Stimulated activated CD8-positive, alpha-beta memory T cell treated with anti-CD3 and anti-CD28 coated beads, Interleukin-7, amount 100 ng/mL, for 4 hours (primary cell): ENCODE measurements around the gene SLC38A3.
A peak's percentile ranks its signal among the peaks of the same experiment; 100 is the strongest.
"Not testable (repeated sequence)": the region's sequence is repeated elsewhere in the genome, so short reads cannot be mapped to it uniquely, and the experiment has no call there.

Experiments used
- DNase-seq, 2 donors: peaks; one replicate each; pipeline ENCODE4 v3.0.0-alpha.2; 2020; ENCODE audit warnings: low read depth in 2 of 2

Gene SLC38A3

GRCh38 chr3:50249457-50249856, 44.4 kb downstream of the SLC38A3 start:
- no peak for DNase-seq

GRCh38 chr3:50250514-50250913, 45.4 kb downstream of the SLC38A3 start:
- DNase-seq = no peak

GRCh38 chr3:50251220-50251619, 46.1 kb downstream of the SLC38A3 start:
- DNase-seq = peak; percentile 39 to 52

GRCh38 chr3:50254577-50255250, 49.6 kb downstream of the SLC38A3 start:
- DNase-seq = no peak

GRCh38 chr3:50255251-50255615, 50.2 kb downstream of the SLC38A3 start:
- no peak for DNase-seq

GRCh38 chr3:50256978-50257890, 52.2 kb downstream of the SLC38A3 start:
- DNase-seq = no peak

GRCh38 chr3:50258029-50258680, 53.1 kb downstream of the SLC38A3 start:
- DNase-seq = no peak

GRCh38 chr3:50258979-50259378, 53.9 kb downstream of the SLC38A3 start:
- no peak for DNase-seq

GRCh38 chr3:50259432-50260026, 54.5 kb downstream of the SLC38A3 start:
- DNase-seq = no peak

GRCh38 chr3:50260027-50260941, 55.2 kb downstream of the SLC38A3 start:
- peak; percentile 44 to 76 for DNase-seq

GRCh38 chr3:50260942-50261441, 55.9 kb downstream of the SLC38A3 start:
- no peak for DNase-seq

GRCh38 chr3:50261505-50261904, 56.4 kb downstream of the SLC38A3 start:
- no peak for DNase-seq

- not testable (repeated sequence) for DNase-seq
These were observed 57.1 kb downstream of the SLC38A3 start for GRCh38 chr3:50262200-50262599.

- DNase-seq = no peak
These were observed 57.7 kb downstream of the SLC38A3 start for GRCh38 chr3:50262778-50263177.

- no peak for DNase-seq
These were observed 58.7 kb downstream of the SLC38A3 start for GRCh38 chr3:50263478-50264382.

- no peak for DNase-seq
These were observed 59.4 kb downstream of the SLC38A3 start for GRCh38 chr3:50264383-50264963.

GRCh38 chr3:50264964-50265485, 60.0 kb downstream of the SLC38A3 start:
- DNase-seq = no peak

GRCh38 chr3:50265571-50265970, 60.5 kb downstream of the SLC38A3 start:
- no peak for DNase-seq

- no peak for DNase-seq
These were observed 60.9 kb downstream of the SLC38A3 start for GRCh38 chr3:50266017-50266416.
